ENCODE results near the gene STYX.

STYX gene

GRCh38 chr14:52790756-52791222 is 60.8 kb downstream of the STYX start:
- no peak for DNase-seq

DNA sequence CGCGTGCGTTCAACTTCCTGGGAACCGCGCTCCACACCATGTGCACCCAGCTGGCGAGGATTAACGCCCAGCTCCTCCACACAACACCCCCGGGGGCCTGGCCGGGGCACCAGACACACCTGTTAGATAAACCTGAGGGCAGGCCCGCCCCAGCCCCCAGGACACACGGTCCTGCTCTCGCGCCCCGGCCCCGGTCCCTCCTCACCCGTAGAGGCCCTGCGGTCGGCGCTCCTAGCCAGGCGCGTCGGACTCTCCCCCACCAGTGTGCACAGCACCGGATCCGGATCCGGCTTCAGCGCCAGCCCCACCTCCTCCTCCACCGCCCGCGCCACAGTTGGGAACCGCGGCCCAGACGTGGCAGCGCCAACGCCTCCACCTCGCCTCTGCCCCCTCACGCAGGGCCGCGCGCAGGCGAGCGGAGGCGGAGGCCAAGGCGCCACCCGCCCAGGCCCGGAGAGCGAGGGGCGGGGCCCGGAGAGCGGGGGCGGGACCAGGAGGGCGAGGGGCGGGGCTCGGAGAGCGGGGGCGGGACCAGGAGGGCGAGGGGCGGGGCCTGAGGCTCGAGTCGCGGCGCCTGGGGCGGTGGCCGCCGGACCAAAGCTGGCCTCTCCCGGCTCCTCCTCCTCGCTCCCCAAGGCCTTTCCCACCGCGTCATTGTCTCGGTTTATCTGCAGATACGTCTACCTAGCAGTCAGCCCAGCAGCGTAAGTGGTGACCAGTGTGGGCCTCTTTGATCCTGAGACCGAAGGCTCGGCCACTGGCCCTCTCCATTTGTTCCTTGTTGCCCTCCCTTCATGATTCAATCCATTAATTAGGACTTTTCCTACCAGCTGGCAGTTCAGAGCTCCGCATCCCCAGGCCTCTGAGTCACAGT is 61.5 kb downstream of the STYX start, which contains the start of gene GNPNAT1:
TSS of gene GNPNAT1 (minus strand) at position 385 of the 874 bp plus-strand sequence. CDS start 6,957 bp downstream, outside the sequence.
- peak; percentile 88 for DNase-seq

- DNase-seq: no peak
These were observed 62.1 kb downstream of the STYX start for GRCh38 chr14:52792097-52792415.

- DNase-seq: no peak
These were observed 63.1 kb downstream of the STYX start for GRCh38 chr14:52793061-52793460.

DNA sequence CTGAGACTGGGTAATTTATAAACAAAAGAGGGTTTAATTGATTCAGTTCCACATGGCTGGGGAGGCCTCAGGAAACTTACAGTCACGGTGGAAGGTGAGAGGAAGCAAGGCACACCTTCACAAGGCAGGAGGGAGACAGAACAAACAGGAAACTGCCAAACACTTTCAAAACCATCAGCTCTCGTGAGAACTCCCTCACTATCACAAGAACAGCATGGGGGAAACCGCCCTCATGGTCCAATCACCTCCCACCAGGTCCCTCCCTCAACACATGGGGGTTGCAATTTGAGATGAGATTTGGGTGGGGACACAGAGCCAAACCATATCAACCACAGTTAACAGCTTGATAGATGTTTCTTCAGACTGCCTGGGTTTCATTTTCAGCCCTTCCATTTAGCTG is 67.7 kb downstream of the STYX start:
- no peak for DNase-seq

- DNase-seq: no peak
These were observed 68.9 kb downstream of the STYX start for GRCh38 chr14:52798826-52799225.

DNA sequence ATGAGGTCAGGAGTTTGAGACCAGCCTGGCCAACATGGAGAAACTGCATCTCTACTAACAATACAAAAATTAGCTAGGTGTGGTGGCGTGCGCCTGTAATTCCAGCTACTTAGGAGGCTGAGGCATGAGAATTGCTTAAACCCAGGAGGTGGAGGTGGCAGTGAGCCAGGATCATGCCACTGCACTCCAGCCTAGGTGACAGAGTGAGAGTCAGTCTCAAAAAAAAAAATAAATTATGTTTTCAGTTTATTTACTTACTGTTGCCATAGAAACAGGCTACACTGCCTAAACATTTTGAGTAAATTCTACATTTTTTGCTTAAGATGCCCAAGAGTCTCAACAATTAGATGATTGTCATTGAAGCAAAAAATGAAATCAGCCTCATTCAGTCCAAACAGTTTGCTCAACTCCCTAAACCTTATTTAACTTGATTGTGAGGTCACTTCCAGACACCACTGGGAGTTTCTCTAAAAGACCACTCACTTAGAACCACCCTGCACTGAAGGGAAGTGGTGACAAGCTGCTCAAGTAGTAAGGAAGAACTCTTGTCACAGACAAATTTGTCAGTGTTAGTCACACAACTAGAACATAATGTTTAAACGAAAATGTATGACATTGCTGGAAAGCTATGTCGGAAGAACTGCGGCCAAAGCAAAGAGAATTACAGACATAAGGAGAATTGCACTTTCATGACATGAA is 71.2 kb downstream of the STYX start:
- DNase-seq: no peak

DNA sequence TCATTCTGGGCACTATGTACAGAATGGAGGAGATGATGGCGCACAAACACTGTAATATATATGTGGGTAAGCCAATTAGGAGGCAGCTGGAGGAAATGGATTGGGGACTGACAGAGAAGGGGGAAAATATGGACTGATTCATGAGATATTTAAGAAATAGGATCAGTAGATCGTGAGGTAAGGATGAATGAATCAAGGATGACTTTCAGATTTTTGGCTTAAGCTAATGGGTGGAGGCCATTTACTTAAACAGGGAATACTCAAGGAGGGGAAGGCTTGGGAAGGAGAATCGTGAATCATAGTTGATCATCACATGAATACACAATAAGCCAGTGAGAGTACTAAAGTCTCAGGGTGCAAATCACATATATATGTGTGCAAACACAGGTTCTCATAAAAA is 72.6 kb downstream of the STYX start:
- DNase-seq: no peak

DNA sequence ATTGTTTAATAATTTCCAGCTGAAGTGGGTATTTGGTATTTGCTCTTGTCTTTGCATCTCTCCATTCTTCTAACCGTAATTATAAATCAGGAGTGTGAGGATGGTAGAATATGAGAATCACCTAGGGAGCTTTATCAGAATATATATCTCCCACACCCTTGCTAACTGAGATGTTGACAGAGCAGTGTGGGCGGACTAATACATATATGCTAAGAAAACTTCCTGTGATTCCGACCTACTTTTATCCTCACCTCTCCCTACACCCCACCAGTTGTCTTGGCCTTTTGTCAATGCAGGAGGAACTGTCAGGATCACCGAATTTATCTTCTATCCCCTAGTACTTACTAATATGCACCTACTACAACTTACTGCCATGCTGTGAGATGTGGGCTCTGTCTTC is 76.1 kb downstream of the STYX start:
- no peak for DNase-seq

- no peak for DNase-seq
These were observed 78.1 kb downstream of the STYX start for GRCh38 chr14:52808101-52808500.

- DNase-seq: no peak
These were observed 91.9 kb downstream of the STYX start for GRCh38 chr14:52821805-52822250.

- no peak for DNase-seq
These were observed 94.5 kb downstream of the STYX start for GRCh38 chr14:52824462-52824861.

All from left hindlimb (tissue), 1 donor.